Measurements from ENCODE around the gene C1orf174. TPM values are rescaled to one million over a fixed set of nuclear protein-coding genes. Genes with fewer than 3 reads are reported as not detected.

C1orf174 gene
- total RNA-seq, 1 experiment from 2014 or later, result 21.1 TPM

- no peak for DNase-seq
- no peaks in the 10 kb centered on the region for H3K36me3 Mint-ChIP-seq (ENCODE audit: insufficient read depth, unreplicated experiment)
- H3K27me3 Mint-ChIP-seq (ENCODE audit: unreplicated experiment), result peaks cover 63% of the 10 kb centered on the region
- no peak overlapping the region for H3K4me3 Mint-ChIP-seq (ENCODE audit: low read depth, unreplicated experiment)
- TF ChIP-seq CTCF (IDR thresholded peaks at IDR 0.05; ENCODE audit: unreplicated experiment), result no peak
- H3K4me1 Mint-ChIP-seq (ENCODE audit: low read depth, unreplicated experiment), result no peaks in the 10 kb centered on the region
- H3K9me3 Mint-ChIP-seq (ENCODE audit: low read depth, unreplicated experiment), result peaks cover 2% of the 10 kb centered on the region
- intact Hi-C loops (cut with micrococcal nuclease; ENCODE audit: unreplicated experiment), result no loop called here
- CTCF ChIA-PET, result no interaction called here
- no peak overlapping the region for H3K27ac Mint-ChIP-seq (ENCODE audit: unreplicated experiment)
- no TSS peak for BruUV-seq (replicated peaks)
Observed at GRCh38 chr1:3924186-3924824, 24.2 kb upstream of the C1orf174 start.

- peaks cover 63% of the 10 kb centered on the region for H3K27me3 Mint-ChIP-seq (ENCODE audit: unreplicated experiment)
- no peak overlapping the region for H3K4me3 Mint-ChIP-seq (ENCODE audit: low read depth, unreplicated experiment)
- no peak overlapping the region for H3K27ac Mint-ChIP-seq (ENCODE audit: unreplicated experiment)
- no TSS peak for BruUV-seq (replicated peaks)
- H3K36me3 Mint-ChIP-seq (ENCODE audit: insufficient read depth, unreplicated experiment), result no peaks in the 10 kb centered on the region
- TF ChIP-seq CTCF (IDR thresholded peaks at IDR 0.05; ENCODE audit: unreplicated experiment), result no peak
- CTCF ChIA-PET, result no interaction called here
- intact Hi-C loops (cut with micrococcal nuclease; ENCODE audit: unreplicated experiment), result no loop called here
- no peaks in the 10 kb centered on the region for H3K9me3 Mint-ChIP-seq (ENCODE audit: low read depth, unreplicated experiment)
- no peaks in the 10 kb centered on the region for H3K4me1 Mint-ChIP-seq (ENCODE audit: low read depth, unreplicated experiment)
- no peak for DNase-seq
Observed at GRCh38 chr1:3923378-3924185, 23.5 kb upstream of the C1orf174 start.

- Mint-ChIP-seq H3K27me3 (ENCODE audit: unreplicated experiment) (peaks cover 63% of the 10 kb centered on the region), H3K9me3 (ENCODE audit: low read depth, unreplicated experiment) (no peaks in the 10 kb centered on the region), H3K27ac (ENCODE audit: unreplicated experiment) (no peak overlapping the region), H3K4me1 (ENCODE audit: low read depth, unreplicated experiment) (no peaks in the 10 kb centered on the region), H3K4me3 (ENCODE audit: low read depth, unreplicated experiment) (no peak overlapping the region), H3K36me3 (ENCODE audit: insufficient read depth, unreplicated experiment) (no peaks in the 10 kb centered on the region)
- TF ChIP-seq CTCF (IDR thresholded peaks at IDR 0.05; ENCODE audit: unreplicated experiment), result no peak
- no peak for DNase-seq
- intact Hi-C loops (cut with micrococcal nuclease; ENCODE audit: unreplicated experiment), result no loop called here
- CTCF ChIA-PET, result no interaction called here
- BruUV-seq (replicated peaks), result no TSS peak
Observed at GRCh38 chr1:3922851-3923250, 22.8 kb upstream of the C1orf174 start.

- H3K4me3 Mint-ChIP-seq (ENCODE audit: low read depth, unreplicated experiment), result no peak overlapping the region
- CTCF ChIA-PET, result no interaction called here
- intact Hi-C loops (cut with micrococcal nuclease; ENCODE audit: unreplicated experiment), result no loop called here
- no TSS peak for BruUV-seq (replicated peaks)
- peaks cover 58% of the 10 kb centered on the region for H3K27me3 Mint-ChIP-seq (ENCODE audit: unreplicated experiment)
- no peak for TF ChIP-seq CTCF (IDR thresholded peaks at IDR 0.05; ENCODE audit: unreplicated experiment)
- H3K4me1 Mint-ChIP-seq (ENCODE audit: low read depth, unreplicated experiment), result no peaks in the 10 kb centered on the region
- H3K9me3 Mint-ChIP-seq (ENCODE audit: low read depth, unreplicated experiment), result no peaks in the 10 kb centered on the region
- no peak overlapping the region for H3K27ac Mint-ChIP-seq (ENCODE audit: unreplicated experiment)
- DNase-seq, result no peak
- no peaks in the 10 kb centered on the region for H3K36me3 Mint-ChIP-seq (ENCODE audit: insufficient read depth, unreplicated experiment)
Observed at GRCh38 chr1:3922201-3922725, 22.2 kb upstream of the C1orf174 start.

Measured in Calu3 (cell line).